GM21423 (cell line): ENCODE results near the gene LETMD1.
"Not testable (repeated sequence)": the region's sequence is repeated elsewhere in the genome, so short reads cannot be mapped to it uniquely, and the experiment has no call there.

Experiments used
- ATAC-seq: cut with Tn5 transposase; IDR thresholded peaks from one replicate; pipeline ENCODE4 v1.9.1; 2021; ENCODE audit warnings: mild to moderate bottlenecking, moderate library complexity; ENCODE audit not compliant: unreplicated experiment

LETMD1 gene

DNA sequence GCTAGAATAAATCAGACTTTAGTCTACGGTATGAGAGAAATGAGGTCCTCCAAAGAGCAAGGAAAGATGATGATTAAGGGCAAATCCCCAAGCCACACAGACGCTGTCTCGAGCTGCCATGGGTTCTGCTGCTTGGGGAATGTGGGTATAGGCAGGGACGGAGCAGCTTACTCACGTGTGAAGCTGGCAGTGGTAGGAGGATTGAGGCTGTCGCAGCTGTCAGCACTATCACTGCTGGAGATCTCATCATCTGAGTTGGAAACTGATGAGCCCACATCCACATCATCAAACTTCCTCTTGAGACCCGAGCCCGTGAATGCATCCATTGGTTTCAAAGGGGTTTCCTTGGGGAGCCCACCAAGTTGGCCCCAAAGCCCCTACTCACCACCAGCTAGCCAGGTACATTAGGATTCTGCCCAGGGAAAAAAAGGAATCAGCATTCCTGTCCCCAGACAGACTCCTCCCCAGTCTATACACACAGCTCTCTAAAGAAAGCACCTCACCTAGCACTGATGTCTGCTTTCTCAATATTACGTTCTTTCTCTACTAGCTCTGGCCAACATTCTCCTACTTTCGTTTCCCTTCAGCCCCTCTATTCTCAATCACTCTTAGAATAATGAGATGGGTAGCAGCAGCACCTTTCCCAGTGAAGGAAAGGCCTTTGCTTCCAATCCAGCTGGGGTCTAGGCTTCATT, 28.3 kb downstream of the LETMD1 start:
- ATAC-seq: no peak

DNA sequence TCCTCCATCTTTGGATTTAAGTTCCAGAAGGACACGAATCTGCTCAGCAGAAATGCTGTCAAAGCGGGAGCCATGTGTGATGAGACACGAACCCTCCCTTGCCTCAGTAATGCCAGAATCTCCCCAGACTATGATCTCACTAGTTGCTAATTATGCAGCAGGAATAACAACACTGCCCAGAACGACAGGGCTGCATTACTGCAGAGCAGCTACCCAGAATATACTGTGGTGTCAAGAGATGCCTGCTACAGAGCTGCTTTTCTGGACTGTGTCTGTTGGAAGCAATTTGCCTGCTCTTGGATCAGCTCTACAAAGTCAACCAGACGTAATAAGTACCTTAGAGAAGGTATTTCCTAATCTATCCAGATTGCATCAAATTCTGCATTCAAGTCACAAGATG, 29.8 kb downstream of the LETMD1 start:
- no peak for ATAC-seq

DNA sequence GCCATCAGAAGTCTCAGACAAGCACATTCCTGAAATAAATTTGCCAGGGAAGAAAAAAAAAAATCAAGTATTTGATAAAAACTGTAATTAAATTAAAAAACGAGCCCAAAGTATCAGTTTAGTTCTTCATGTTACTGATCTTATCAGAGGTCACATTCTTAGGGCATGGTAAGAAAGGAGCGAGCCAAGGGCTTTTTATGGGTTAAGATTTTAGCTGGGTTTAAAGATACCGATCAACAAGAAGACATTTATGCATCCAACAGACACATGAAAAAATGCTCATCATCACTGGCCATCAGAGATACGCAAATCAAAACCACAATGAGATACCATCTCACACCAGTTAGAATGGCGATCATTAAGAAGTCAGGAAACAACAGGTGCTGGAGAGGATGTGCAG, 30.2 kb downstream of the LETMD1 start:
- not testable (repeated sequence) for ATAC-seq

DNA sequence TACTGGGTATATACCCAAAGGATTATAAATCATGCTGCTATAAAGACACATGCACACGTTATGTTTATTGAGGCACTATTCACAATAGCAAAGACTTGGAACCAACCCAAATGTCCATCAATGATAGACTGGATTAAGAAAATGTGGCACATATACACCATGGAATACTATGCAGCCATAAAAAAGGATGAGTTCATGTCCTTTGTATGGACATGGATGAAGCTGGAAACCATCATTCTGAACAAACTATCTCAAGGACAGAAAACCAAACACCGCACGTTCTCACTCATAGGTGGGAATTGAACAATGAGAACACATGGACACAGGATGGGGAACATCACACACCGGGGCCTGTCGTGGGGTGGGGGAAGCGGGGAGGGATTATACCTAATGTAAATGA, 30.7 kb downstream of the LETMD1 start:
- ATAC-seq: not testable (repeated sequence)

DNA sequence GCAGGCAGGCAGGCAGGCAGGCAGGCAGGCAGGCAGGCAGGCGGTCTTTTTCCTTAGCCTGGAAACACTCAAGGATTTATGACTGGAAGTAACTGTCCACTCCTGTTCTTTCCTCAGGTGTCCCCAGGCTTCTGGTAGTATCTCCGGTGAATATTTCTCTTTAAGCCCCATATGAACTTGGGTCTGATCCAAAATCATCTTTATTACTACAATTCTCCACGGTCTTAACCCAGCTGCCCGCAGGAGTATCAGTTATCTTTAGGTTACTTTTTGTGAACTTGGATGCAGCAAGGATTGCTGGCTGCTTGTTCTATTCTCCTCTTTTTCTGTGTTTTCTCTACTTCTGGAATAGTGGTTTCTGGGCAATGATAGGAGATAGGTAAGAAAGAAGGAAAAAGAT, 32.0 kb downstream of the LETMD1 start:
- no peak for ATAC-seq

DNA sequence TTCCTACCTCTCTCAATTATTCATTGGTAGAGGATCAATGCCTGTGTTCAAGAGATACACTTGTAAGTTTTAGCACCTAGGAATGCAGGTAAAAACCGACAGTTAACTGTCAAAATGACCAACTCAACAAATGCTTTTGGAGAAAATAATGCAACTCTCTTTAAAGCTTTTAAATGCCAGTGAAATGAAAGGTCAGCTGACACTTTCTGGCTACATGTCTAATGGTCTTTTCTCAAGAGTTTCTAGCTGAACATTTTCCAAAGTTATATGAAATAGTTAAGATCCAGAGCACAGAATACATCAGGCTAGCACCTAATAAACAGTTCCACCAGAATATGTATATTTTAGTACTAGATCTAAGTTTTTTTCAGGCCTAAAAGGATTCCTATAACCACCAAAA, 33.3 kb downstream of the LETMD1 start:
- ATAC-seq: no peak

DNA sequence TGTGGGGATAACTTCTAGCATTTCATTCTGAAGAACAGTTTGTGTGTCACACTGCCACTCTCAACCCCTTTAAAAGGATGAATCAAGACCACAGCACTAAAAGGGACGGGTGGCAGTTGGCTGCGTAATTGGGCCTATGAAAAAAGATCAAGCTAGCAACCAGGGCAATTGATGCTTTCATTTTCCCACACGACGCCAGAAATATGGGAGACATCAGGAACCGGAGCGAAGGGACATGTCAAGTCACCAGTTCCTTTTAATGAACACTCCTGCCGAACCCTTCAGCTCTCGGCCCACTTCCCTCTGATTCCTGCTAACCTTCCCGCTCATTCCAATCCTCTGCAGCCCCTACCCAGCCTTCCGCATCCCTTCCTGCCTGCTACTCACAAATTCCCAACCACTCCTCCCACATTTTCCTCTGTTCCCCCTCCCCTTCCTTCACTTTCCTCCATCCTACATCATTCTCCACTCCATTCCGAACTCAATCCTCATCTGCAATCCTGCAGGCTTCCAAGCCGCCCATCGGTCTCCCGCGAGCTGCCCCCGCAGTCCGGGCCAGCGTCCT, 34.5 kb downstream of the LETMD1 start:
- no peak for ATAC-seq

DNA sequence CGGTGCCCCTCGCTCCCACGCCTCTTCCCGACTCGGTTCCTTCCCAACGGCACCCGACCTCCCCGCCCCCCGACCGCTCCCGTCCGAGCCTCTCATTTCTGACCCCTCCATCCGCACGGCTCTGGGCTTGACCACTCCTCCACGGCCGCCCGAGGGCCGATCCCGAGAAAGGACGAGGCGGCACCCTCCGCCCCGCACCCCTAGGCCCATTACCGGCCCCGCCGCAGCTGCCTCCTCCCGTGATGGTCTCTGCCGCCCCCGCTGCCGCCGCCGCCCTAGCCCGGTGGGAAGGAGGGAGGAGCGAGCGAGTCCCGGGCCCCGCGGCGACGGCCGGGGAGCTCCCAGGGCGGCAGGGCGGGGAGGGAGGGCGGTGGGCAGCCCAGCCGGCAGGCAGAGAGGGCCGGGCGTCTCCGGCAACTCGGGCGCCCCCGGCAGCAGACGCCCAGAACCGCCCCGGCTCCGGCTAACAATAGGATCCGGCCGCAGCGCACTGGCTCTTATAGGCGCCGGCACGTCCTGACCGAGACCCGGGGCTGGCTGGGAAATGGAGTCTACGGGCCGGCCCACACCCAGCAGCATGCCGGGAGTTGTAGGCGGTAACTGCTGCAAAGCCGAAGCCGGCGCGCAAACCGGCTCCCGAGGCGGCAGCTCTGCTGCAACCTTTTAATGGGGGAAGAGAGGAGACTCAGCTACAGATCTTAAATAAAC, 35.2 kb downstream of the LETMD1 start, which contains the start of gene CSRNP2:
Gene CSRNP2, minus strand, starts transcription at position 471 of the 708 bp plus-strand sequence. CDS start 7,035 bp downstream, outside the sequence.
- peak; percentile 99 for ATAC-seq

DNA sequence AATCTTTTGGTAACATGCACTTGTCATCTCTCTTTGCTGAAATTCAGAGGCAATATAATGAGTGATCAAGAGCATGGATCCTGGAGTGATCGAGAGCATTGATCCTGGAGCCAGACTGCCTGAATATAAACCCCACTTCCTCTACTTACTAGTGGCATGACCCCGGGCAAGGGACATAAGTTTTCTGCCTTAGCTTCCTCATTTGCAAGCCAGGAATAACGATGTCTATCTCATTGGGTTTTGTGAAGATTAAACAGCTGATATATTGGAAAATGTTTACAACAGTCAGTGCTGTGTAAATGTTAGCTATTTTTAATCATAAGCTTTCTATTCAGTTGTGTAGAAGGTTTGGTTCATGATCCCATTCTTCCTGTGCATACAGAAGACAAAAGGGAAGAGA, 37.6 kb downstream of the LETMD1 start:
- ATAC-seq: no peak

DNA sequence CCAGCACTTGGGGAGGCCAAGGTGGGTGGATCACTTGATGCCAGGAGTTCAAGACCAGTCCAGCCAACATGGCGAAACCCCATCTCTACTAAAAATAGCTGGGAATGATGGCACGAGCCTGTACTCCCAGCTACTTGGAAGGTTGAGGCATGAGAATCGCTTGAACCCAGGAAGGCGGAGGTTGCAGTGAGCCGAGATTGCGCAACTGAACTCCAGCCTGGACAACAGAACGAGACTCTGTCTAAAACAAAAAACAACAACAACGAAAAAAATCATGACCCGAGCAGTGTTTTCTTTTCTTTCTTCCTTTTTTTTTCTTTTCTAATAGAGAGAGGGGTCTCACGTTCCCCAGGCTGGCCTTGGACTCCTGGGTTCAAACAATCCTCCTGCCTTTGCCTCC, 38.8 kb downstream of the LETMD1 start:
- no peak for ATAC-seq

DNA sequence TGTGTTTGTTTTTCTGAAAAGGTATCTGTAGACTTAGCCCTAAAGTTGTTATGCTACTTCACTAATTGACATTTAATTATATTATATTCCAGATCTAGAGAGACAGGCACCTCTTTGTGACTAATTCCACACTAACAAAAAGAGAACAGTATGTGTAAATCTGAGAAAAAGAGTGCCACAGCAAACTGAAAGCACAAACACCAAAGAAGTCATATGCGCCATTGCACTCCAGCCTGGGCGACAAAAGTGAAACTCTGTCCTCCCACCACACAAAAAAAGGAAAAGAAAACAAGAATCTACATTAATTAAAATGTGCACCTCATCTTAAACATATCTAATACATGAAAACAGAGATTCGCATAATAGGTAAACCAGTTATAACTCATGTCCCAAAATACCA, 39.7 kb downstream of the LETMD1 start:
- ATAC-seq: no peak

DNA sequence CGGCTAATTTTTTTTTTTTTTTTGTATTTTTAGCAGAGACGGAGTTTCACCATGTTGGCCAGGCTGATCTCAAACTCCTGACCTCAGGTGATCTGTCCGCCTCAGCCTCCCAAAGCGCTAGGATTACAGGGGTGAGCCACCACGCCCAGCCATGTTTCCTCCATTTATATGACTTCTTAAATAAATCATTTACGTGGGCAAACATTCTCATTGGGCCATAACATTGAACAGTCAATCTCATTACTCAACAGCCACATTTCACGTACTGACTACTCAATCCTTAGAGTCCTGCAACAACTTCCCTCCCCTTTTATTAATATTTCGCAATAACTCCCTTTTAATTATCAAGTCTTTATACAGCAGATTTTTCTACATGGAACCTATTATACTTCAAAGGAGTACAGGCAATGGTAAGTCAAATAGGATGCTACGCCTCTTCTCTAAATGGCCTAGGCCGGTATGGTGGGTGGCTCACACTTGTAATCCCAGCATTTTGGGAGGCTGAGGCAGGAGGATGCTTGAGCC, 42.6 kb downstream of the LETMD1 start:
- no peak for ATAC-seq

DNA sequence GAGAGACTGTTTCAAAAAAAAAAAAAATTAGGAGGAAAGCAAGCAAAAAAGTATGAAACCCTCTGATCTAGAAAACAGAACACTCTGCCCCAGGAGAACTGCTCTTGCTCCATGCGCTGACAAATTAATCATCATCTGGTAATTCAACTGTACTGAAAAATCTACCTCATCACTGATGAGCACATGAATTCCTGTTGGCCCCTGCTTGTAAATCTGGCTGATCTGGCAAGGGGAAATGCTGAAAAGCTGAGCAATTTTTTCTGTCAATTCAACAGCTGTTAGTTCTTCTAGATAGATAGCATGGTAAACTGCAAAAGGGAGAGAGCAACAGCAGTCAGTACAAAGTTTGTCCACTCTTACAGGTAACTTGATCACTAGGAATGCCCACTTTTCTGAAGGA, 50.5 kb downstream of the LETMD1 start:
- no peak for ATAC-seq

DNA sequence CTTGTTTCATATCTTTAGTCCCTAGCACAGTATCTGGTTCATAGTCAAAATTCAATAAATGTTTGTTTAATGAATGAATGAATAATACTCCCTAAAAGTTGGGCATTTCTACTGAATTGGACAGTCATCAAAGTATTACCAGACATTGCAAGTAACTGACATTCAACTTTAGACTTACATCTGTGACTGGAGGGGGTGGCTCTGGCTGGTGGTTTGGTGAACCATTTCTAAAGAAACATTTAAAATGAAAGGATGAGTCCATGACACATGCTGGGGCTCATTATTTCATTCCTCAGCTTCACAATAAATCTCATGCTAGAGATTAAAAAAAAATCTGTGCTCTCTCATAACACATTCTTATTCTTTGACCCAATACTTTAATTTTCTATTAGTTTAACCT, 55.9 kb downstream of the LETMD1 start:
- no peak for ATAC-seq

DNA sequence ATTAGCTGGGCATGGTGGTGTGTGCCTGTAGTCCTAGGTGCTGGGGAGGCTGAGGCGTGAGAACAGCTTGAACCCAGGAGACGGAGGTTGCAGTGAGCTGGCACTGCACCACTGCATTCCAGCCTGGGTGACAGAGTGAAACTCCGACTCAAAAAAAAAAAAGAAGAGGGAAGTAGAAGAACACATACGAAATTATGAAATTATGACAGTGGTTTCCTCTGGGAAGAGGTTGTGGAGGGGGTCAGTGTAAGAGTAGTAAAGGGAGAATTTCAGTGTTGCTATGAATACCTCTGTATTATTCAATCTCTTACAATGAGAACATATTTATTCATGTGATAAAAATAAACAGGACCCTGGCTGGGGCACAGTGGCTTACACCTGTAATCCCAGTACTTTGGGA, 60.0 kb downstream of the LETMD1 start:
- ATAC-seq: no peak
